Fibroblast of the aortic adventitia (primary cell): ENCODE data around the gene PMEPA1. TPM values are rescaled to one million over a fixed set of nuclear protein-coding genes. Genes with fewer than 3 reads are reported as not detected.

Experiments used
- DNase-seq: peaks from one replicate; pipeline ENCODE4 v3.0.0-alpha.2; 2010; ENCODE audit warnings: low read depth
- H3K4me3 ChIP-seq: 2 replicates; pipeline ENCODE4 v1.5.1; 2011; ENCODE audit warnings: low read depth, mild to moderate bottlenecking, control low read depth, low read length, moderate library complexity
- total RNA-seq: library from RNA; depleted of rRNA; stranded (reverse); fragments of >200 nt; gene quantifications from 2 replicates; pipeline ENCODE4 v1.2.3, GENCODE V29; 2012; ENCODE audit warnings: low replicate concordance
- TF ChIP-seq, protein P1 (sequence below): IDR thresholded peaks from 2 replicates; pipeline ENCODE4 v1.5.1; 2011; ENCODE audit warnings: mild to moderate bottlenecking, low read length, control low read depth, inconsistent platforms; ENCODE audit not compliant: insufficient read depth

PMEPA1 gene
- total RNA-seq, 1 donor: 1.4 TPM

DNA sequence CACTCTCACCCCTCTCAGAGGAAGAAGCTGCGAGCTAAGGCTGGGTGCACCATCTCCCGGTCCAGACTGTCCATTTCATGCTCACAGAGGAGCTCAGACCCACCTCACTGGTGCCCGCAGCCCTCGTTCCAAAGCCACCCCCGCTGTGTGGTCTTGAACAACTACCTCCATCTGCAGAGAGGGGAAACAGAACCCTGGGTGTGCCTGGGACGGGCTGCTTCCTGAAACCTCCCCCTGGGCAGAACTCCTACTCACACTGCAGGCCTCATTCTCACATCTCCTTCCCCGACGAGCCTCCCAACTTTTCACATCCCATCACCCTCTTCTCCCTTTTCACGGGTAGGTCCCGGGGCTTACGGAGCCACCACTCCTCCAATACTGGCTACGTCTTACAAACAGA is 18.1 kb downstream of the PMEPA1 start:
- DNase-seq: no peak
- no peak overlapping the region for H3K4me3 ChIP-seq
- TF ChIP-seq, protein P1, sequence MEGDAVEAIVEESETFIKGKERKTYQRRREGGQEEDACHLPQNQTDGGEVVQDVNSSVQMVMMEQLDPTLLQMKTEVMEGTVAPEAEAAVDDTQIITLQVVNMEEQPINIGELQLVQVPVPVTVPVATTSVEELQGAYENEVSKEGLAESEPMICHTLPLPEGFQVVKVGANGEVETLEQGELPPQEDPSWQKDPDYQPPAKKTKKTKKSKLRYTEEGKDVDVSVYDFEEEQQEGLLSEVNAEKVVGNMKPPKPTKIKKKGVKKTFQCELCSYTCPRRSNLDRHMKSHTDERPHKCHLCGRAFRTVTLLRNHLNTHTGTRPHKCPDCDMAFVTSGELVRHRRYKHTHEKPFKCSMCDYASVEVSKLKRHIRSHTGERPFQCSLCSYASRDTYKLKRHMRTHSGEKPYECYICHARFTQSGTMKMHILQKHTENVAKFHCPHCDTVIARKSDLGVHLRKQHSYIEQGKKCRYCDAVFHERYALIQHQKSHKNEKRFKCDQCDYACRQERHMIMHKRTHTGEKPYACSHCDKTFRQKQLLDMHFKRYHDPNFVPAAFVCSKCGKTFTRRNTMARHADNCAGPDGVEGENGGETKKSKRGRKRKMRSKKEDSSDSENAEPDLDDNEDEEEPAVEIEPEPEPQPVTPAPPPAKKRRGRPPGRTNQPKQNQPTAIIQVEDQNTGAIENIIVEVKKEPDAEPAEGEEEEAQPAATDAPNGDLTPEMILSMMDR: no peak

DNA sequence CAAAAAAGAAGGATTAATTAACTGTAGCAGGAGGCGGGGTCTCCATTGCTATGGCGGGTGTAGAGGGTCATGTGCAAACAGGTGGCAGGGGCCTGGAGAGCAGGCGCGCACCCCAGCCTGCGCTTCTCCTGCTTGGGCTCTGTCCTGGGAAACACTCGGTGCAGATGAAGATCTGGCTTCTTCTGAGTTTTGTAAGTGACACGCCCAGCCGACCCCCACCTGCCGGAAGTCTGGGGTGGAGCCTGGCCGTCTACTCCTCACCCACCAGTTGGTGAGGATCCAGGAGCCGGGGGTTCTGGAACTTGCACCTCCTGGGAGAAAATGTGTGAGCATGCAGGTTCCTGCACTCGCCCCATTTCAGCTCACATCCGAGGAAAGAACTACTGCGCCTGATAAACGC is 19.3 kb downstream of the PMEPA1 start:
- no peak overlapping the region for H3K4me3 ChIP-seq
- TF ChIP-seq, protein P1: no peak
- no peak for DNase-seq

DNA sequence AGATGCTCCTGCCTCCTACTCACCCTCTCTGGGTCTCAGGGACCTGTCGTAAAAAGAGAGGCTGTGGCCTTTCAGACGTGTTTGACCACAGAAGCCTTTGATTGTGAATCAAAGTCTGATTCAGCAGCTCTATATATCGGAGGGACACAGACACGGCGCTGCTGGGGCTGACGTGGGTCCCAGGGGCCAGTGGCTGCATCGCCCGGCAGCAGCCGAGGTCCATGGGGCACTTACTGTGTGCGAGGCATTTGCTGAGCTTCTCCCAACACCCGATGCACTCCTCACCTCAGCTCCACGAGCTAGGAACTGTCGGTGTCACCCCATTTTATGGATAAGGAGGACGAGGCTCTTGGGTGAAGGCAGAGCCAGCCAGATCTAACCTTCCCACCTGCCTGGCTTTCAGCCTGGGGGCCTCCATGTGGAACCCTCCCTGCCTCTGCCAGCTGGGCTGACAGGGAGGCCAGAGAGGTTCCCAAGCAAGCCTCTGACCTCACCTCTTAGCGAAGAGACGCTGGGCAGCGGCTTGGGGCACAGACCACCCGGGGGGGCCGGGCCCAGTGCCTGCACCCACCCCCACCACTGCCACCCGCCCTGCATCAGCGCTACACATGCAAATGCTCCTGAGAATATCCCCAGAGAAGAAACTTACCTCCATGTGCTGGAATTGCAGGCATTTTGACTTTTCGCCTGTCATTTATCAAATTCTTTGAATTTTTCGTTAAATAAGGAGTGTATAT is 19.9 kb downstream of the PMEPA1 start:
- TF ChIP-seq, protein P1: no peak

DNA sequence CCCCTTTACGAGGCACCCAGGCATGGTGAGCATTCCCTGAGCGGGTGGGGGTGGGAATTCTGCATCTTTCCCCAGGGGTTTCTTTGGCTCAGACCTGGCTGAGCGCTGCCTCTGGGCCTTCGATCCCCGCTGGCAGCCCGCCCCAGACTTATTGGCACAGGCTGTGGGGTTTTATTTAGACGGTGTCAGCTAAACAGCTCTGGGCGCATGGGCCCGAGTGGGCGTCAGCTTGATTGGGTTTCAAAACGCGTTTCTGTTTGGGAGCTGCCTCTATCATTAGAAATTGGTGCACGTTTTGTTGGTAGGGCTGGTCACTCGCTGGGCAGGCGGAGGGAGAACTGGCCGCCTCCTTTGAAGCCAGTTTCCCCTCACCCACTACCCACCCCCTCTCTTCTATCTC is 21.0 kb downstream of the PMEPA1 start:
- no peak overlapping the region for H3K4me3 ChIP-seq
- DNase-seq: peak; percentile 32
- TF ChIP-seq, protein P1: no peak

More for the DNA sequence above, 19.9 kb downstream of the PMEPA1 start:
- no peak for DNase-seq
- no peak overlapping the region for H3K4me3 ChIP-seq

DNA sequence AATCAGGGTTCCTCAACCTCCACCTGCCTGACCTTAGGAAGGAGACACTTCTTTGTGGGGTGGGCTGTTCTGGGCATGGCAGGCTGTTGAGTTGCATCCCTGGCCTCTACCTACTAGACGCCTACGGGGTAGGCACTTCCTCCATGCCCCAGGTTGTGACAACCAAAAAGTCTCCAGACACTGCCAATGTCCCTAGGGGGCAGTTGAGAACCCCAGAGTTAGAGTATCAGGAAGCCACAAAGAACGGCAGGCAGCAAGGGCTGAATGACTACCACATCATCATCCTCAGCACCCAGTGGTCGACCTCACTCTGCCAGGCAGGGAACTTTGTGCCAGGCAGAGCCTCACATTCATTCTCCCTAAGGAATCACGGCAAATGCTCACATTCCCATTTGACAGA is 21.5 kb downstream of the PMEPA1 start:
- no peak for DNase-seq
- TF ChIP-seq, protein P1: no peak
- no peak overlapping the region for H3K4me3 ChIP-seq

DNA sequence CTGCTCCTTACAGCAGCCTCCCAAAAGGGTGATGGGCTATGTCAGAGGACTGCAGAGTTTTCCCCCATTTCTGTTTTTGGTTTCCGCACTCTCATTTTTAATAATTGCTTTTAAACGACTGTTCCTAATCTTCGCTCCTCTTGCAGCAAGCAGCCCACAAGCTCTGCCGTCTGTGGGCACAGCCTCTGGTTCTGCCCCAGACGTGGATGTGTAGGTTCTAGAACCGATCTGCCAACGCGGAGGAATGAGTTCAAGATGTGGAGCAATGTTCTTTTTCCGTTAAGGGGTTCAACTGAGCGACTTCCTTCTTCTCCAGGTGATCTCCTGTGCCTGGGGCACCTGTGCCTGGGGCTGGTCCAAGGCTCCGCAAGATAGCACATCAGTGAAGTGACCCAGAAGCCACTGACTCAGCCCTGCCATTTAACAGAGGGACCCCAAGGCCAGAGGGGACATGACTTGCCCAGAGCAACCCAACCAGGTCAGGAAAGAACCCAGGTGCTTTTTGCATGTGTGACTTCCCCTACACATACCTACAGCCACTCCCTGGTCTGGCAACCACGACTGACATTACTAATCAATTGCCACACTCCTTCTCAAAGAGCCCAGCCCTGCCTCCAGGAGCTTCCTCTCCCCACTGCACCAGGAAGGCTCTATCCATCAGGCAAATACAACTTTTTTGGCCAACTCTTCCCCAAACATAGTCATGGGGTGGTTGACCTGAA is 22.7 kb downstream of the PMEPA1 start:
- TF ChIP-seq, protein P1: no peak
- no peak for DNase-seq
- H3K4me3 ChIP-seq: no peak overlapping the region
